ENCODE results near the gene CEP126.

DNA sequence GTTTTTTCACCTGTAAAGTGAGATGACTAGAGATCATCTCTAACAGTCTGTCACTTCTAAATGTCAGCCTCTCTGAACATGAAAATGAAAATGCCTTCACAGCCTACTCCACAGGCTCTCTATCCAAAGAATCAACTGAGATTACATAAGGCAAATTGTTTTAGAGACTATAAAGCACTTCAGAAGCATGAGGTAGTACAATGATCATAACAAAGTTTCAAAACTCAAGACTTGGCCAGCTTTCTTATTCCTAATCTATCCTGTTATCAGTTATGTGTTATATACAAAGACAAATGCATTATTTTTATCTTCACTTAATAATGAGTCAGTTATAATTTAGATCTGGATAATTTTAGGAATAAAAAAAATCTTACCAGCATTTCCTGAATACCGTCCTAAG, 20.3 kb upstream of the CEP126 start:
- TF ChIP-seq HOXA7 (CRISPR knock-in tag; IDR thresholded peaks at IDR 0.05; ENCODE audit: borderline replicate concordance): no peak
- TF ChIP-seq, protein P1, sequence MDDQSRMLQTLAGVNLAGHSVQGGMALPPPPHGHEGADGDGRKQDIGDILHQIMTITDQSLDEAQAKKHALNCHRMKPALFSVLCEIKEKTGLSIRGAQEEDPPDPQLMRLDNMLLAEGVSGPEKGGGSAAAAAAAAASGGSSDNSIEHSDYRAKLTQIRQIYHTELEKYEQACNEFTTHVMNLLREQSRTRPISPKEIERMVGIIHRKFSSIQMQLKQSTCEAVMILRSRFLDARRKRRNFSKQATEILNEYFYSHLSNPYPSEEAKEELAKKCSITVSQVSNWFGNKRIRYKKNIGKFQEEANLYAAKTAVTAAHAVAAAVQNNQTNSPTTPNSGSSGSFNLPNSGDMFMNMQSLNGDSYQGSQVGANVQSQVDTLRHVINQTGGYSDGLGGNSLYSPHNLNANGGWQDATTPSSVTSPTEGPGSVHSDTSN (CRISPR knock-in tag; IDR thresholded peaks at IDR 0.05): no peak
- no peak for TF ChIP-seq OVOL3 (tag by site-specific recombination; IDR thresholded peaks at IDR 0.05)
- no peak for TF ChIP-seq YY1 (tag by site-specific recombination; IDR thresholded peaks at IDR 0.05)
- TF ChIP-seq, protein P2, sequence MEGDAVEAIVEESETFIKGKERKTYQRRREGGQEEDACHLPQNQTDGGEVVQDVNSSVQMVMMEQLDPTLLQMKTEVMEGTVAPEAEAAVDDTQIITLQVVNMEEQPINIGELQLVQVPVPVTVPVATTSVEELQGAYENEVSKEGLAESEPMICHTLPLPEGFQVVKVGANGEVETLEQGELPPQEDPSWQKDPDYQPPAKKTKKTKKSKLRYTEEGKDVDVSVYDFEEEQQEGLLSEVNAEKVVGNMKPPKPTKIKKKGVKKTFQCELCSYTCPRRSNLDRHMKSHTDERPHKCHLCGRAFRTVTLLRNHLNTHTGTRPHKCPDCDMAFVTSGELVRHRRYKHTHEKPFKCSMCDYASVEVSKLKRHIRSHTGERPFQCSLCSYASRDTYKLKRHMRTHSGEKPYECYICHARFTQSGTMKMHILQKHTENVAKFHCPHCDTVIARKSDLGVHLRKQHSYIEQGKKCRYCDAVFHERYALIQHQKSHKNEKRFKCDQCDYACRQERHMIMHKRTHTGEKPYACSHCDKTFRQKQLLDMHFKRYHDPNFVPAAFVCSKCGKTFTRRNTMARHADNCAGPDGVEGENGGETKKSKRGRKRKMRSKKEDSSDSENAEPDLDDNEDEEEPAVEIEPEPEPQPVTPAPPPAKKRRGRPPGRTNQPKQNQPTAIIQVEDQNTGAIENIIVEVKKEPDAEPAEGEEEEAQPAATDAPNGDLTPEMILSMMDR (tag by site-specific recombination; IDR thresholded peaks at IDR 0.05): no peak

All from HEK293 (cell line).